Mucosa of descending colon (tissue), 3 donors: Measurements from ENCODE around the gene BAG1. TPM values are rescaled to one million over a fixed set of nuclear protein-coding genes. Genes with fewer than 3 reads are reported as not detected.

ENCODE experiments used
- ATAC-seq: fragments of 200-7000 bp; cut with Tn5 transposase; one replicate; pipeline ENCODE4 v1.9.1; 2020; ENCODE audit warnings: mild to moderate bottlenecking, moderate library complexity
- DNase-seq, 3 donors: peaks; one replicate each; pipeline ENCODE4 v3.0.0-alpha.2; 2020
- H3K36me3 ChIP-seq: fragments of 200-600 bp; one replicate; pipeline ENCODE4 v1.8.0; 2021; ENCODE audit warnings: low read depth, mild to moderate bottlenecking
- H3K4me1 ChIP-seq: fragments of 200-600 bp; one replicate; pipeline ENCODE4 v1.8.0; 2021; ENCODE audit warnings: low read depth, mild to moderate bottlenecking
- H3K4me3 ChIP-seq: fragments of 200-600 bp; one replicate; pipeline ENCODE4 v1.8.0; 2021; ENCODE audit warnings: mild to moderate bottlenecking
- H3K9me3 ChIP-seq: fragments of 200-600 bp; one replicate; pipeline ENCODE4 v1.8.0; 2021; ENCODE audit warnings: mild to moderate bottlenecking
- CTCF ChIP-seq: fragments of 200-600 bp; IDR thresholded peaks from one replicate; pipeline ENCODE4 v1.8.0; 2022; ENCODE audit warnings: antibody characterized with exemption, mild to moderate bottlenecking
- intact Hi-C, 2 donors: fragments of 100-400 bp; cut with DNase I in 1 of 2; cut with micrococcal nuclease in 1 of 2; formaldehyde crosslinking; loops; one replicate each; pipeline versions ENCODE4 v1.11.0 to v1.11.1; 2022; cut with DNase I, micrococcal nuclease
- total RNA-seq, 3 donors: library from RNA; stranded (reverse); fragmentation: NEBNext Ultra II Directional in 2 of 3; extraction: Animal tissue kit (Norgen Biotek cat#: 25700) in 2 of 3; gene quantifications; one replicate each; pipeline versions ENCODE4 v1.2.1 to v1.2.4, GENCODE V29; 2021 to 2023
- donor health status: DM: no; HTN: no; CAD: no; lungs with moderate emphysema.
- donor health status: DM: no; HTN: no; CAD: no.
- donor health status: DM: no; HTN: yes; CAD: no.

The BAG1 gene
- total RNA-seq, 3 donors from 2014 or later: 120 to 155 (median 153) TPM

- no peak for TF ChIP-seq CTCF
- H3K4me3 ChIP-seq: no peak overlapping the region
- DNase-seq: no peak
- intact Hi-C loops: no loop called here
- H3K4me1 ChIP-seq: peaks cover 54% of the 10 kb centered on the region
- H3K9me3 ChIP-seq: no peaks in the 10 kb centered on the region
- H3K36me3 ChIP-seq: no peaks in the 10 kb centered on the region
- no peak for ATAC-seq
Observed at GRCh38 chr9:33294670-33295432, 30.3 kb upstream of the BAG1 start.

- ATAC-seq (no peak), DNase-seq (no peak)
- intact Hi-C loops: no loop called here
Observed at GRCh38 chr9:33293782-33294181, 29.3 kb upstream of the BAG1 start.

GRCh38 chr9:33291901-33292300 is 27.4 kb upstream of the BAG1 start:
- Histone ChIP-seq H3K4me3 (no peak overlapping the region), H3K4me1 (peaks cover 35% of the 10 kb centered on the region), H3K9me3 (no peaks in the 10 kb centered on the region), H3K36me3 (no peaks in the 10 kb centered on the region)
- no peak for ATAC-seq
- TF ChIP-seq CTCF: no peak
- intact Hi-C loops: no loop called here
- DNase-seq: no peak

More at GRCh38 chr9:33293782-33294181, 29.3 kb upstream of the BAG1 start:
- Histone ChIP-seq H3K36me3 (no peaks in the 10 kb centered on the region), H3K4me3 (no peak overlapping the region), H3K4me1 (peaks cover 54% of the 10 kb centered on the region), H3K9me3 (no peaks in the 10 kb centered on the region)
- TF ChIP-seq CTCF: no peak

- DNase-seq: no peak
- intact Hi-C loops: no loop called here
Observed at GRCh38 chr9:33291031-33291397, 26.5 kb upstream of the BAG1 start.

GRCh38 chr9:33290247-33291030 is 25.9 kb upstream of the BAG1 start, which contains the start of gene NFX1:
TSS of gene NFX1 (plus strand) at chr9:33290516. CDS start at chr9:33290573, 57 bp downstream.
- DNase-seq (peak; percentile 98 to 99 (median 98)), ATAC-seq (peak; percentile 89)
- peak within 1 kb of the TSS; percentile 64 for H3K4me3 ChIP-seq
- no peaks in the 10 kb centered on the region for H3K9me3 ChIP-seq
- peaks cover 24% of the 10 kb centered on the region for H3K4me1 ChIP-seq
- intact Hi-C loops: no loop called here
- TF ChIP-seq CTCF: no peak
- H3K36me3 ChIP-seq: no peaks in the 10 kb centered on the region

More at GRCh38 chr9:33291031-33291397, 26.5 kb upstream of the BAG1 start:
- no peak for TF ChIP-seq CTCF
- Histone ChIP-seq H3K9me3 (no peaks in the 10 kb centered on the region), H3K36me3 (no peaks in the 10 kb centered on the region), H3K4me1 (peaks cover 27% of the 10 kb centered on the region), H3K4me3 (peak overlapping the region; percentile 64)
- ATAC-seq: no peak
